GM19395 (cell line): Measurements from ENCODE around the gene UBXN10.

Experiments used
- ATAC-seq: cut with Tn5 transposase; IDR thresholded peaks from one replicate; pipeline ENCODE4 v1.9.1; 2021; ENCODE audit warnings: mild to moderate bottlenecking, moderate library complexity; ENCODE audit not compliant: unreplicated experiment

The UBXN10 gene

GRCh38 chr1:20233394-20233793 is 47.5 kb downstream of the UBXN10 start:
- no peak for ATAC-seq

DNA sequence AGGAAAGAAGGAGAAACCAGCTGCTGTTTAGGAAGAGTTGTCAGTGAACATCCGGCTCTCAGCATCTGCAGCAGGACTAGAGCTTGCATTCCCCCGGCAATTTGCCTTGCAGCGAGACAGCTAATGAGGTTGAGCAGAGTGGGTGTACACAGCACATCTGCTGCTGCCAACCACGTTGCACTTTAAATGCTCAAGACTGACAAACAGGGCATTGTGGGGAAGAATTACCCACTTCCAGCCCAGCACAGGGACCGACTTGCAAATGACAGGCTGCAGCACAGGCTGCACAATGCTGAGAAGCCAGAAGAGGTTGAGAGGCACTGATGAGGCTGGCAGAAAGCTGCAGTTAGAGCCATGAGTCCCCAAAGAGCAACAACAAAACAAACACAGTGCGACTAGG is 48.0 kb downstream of the UBXN10 start:
- ATAC-seq = no peak

DNA sequence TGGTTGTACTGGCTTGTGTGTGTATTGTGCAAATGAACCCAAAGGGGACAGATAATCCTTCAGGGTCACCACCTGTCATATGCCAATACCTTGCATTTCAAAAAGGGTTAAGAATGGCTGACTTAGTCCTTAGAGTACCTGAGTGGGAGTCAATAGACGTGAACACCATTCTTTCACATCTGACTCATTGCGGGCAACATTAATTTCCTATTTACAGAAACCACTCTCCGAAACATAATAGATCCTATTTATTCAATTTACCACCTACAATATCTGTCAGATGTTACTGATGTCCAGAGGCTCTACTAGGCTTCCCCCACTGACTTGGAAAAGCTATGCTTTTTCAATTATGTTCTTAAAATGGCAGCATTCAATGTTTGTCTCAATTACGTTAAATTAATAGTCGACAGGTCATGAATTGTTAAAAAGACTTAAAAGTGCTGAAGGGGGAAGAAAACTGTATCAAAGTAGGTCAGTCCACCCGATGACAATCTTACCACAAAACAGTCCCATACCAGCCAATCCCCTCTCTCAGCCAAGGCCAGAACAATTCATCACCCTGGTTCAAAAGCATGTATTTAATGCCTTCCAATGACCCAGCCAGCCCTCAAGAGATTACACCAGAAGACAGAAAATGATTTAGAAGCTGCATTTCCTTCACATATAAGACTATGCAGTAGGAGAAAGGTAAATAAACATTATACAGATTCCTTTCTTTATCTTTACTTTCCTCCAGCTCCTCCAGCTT is 49.1 kb downstream of the UBXN10 start:
- no peak for ATAC-seq

- ATAC-seq = no peak
Observed at GRCh38 chr1:20237646-20238045, 51.8 kb downstream of the UBXN10 start.

DNA sequence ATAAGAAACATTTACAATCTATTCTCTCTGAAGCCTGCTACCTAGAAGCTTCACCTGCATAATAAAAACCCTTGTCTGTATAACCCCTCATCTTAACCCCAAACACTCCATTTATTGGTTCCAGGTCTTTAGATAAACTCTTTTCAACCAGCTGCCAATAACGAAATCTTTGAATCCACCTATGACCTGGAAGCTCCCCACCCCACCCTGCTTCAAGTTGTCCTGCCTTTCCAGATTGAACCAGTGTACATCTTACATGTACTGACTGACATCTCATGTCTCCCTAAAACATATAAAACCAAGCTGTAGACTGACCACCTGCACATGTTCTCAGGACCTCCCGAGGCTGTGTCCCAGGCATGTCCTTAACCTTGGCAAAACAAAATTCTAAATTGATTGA is 54.1 kb downstream of the UBXN10 start:
- no peak for ATAC-seq

GRCh38 chr1:20242890-20243479 is 57.1 kb downstream of the UBXN10 start:
- ATAC-seq = no peak
